ENCODE measurements around the gene CADPS2. TPM values are rescaled to one million over a fixed set of nuclear protein-coding genes. Genes with fewer than 3 reads are reported as not detected.
"Not testable (repeated sequence)": the region's sequence is repeated elsewhere in the genome, so short reads cannot be mapped to it uniquely, and the experiment has no call there.

The CADPS2 gene
- total RNA-seq, 1 experiment from 2014 or later = 16.4 TPM

DNA sequence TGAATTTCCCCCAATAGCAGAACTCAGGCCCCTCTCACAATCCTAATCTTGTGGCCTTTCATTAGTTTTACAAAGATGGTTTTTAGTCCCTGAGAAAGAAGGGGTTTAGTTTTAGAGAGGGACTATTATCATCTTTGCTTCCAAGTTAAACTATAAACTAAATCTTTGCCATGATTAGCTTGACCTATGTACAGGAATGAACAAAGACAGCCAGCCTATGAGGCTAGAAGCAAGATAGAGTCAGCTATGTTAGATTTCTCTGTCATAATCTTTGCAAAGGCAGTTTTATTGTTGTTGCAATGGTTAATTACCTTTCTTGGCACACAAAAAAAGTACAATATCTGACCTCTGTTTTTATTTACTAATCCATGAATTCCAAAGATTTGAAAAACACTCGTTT lies 206.4 kb downstream of the CADPS2 start:
- TF ChIP-seq CTCF (IDR thresholded peaks at IDR 0.05; ENCODE audit: unreplicated experiment) = no peak
- BruUV-seq (replicated peaks) = no TSS peak
- Mint-ChIP-seq H3K36me3 (ENCODE audit: insufficient read depth, unreplicated experiment) (peaks cover 9% of the 10 kb centered on the region), H3K27me3 (ENCODE audit: unreplicated experiment) (no peaks in the 10 kb centered on the region), H3K4me1 (ENCODE audit: low read depth, unreplicated experiment) (peaks cover 57% of the 10 kb centered on the region), H3K27ac (ENCODE audit: unreplicated experiment) (peak overlapping the region; percentile 89), H3K4me3 (ENCODE audit: low read depth, unreplicated experiment) (peak overlapping the region; percentile 60), H3K9me3 (ENCODE audit: low read depth, unreplicated experiment) (no peaks in the 10 kb centered on the region)
- CTCF ChIA-PET = no interaction called here
- DNase-seq = no peak
- intact Hi-C loops (cut with micrococcal nuclease; ENCODE audit: unreplicated experiment) = loop anchor here (5.0 to 10.0 kb wide), 3 partner anchors 72 to 207 kb away; partner anchors contain the start of gene CADPS2

- peaks cover 57% of the 10 kb centered on the region for H3K4me1 Mint-ChIP-seq (ENCODE audit: low read depth, unreplicated experiment)
- BruUV-seq (replicated peaks); H3K9me3 Mint-ChIP-seq (ENCODE audit: low read depth, unreplicated experiment); H3K36me3 Mint-ChIP-seq (ENCODE audit: insufficient read depth, unreplicated experiment); CTCF ChIA-PET; H3K27me3 Mint-ChIP-seq (ENCODE audit: unreplicated experiment): not testable (repeated sequence)
- H3K4me3 Mint-ChIP-seq (ENCODE audit: low read depth, unreplicated experiment) = peak overlapping the region; percentile 60
- H3K27ac Mint-ChIP-seq (ENCODE audit: unreplicated experiment) = peak overlapping the region; percentile 89
- intact Hi-C loops (cut with micrococcal nuclease; ENCODE audit: unreplicated experiment) = loop anchor here (5.0 to 10.0 kb wide), 3 partner anchors 73 to 208 kb away; partner anchors contain the start of gene CADPS2
- DNase-seq = peak; percentile 77
Observed at GRCh38 chr7:122679269-122679709, 207.0 kb downstream of the CADPS2 start.

DNA sequence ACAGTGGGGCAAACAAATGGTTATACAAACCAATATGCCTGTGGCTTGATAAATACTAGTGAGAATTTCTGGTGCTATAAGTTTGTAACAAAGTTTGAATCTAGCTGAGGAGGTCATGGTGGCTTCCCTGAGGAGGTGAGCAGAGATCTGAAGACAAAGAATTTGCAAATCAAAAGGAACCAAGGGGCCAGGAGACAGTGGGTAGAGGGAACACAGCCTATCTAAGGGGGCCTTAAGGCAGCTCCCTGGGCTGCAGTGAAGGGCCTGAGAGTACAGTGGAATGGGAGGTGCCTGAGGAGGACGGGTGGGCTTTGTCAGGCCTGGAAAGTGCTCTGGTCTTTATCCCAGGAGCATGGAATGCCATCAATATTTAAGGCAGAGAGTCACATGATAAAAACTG lies 209.1 kb downstream of the CADPS2 start:
- CTCF ChIA-PET = interaction anchor here (0.7 kb wide), 1 partner anchor 35 kb away, joined by 4 read pairs; no protein-coding TSS in a partner anchor
- Mint-ChIP-seq H3K36me3 (ENCODE audit: insufficient read depth, unreplicated experiment) (peaks cover 9% of the 10 kb centered on the region), H3K4me1 (ENCODE audit: low read depth, unreplicated experiment) (peaks cover 49% of the 10 kb centered on the region), H3K9me3 (ENCODE audit: low read depth, unreplicated experiment) (no peaks in the 10 kb centered on the region), H3K27me3 (ENCODE audit: unreplicated experiment) (no peaks in the 10 kb centered on the region), H3K27ac (ENCODE audit: unreplicated experiment) (peak overlapping the region; percentile 89), H3K4me3 (ENCODE audit: low read depth, unreplicated experiment) (no peak overlapping the region)
- no peak for DNase-seq
- BruUV-seq (replicated peaks) = no TSS peak
- intact Hi-C loops (cut with micrococcal nuclease; ENCODE audit: unreplicated experiment) = loop anchor here (5.0 to 10.0 kb wide), 3 partner anchors 75 to 210 kb away; partner anchors contain the start of gene CADPS2
- no peak for TF ChIP-seq CTCF (IDR thresholded peaks at IDR 0.05; ENCODE audit: unreplicated experiment)

GRCh38 chr7:122676466-122676865 lies 209.8 kb downstream of the CADPS2 start:
- intact Hi-C loops (cut with micrococcal nuclease; ENCODE audit: unreplicated experiment) = loop anchor here (5.0 to 10.0 kb wide), 3 partner anchors 76 to 211 kb away; partner anchors contain the start of gene CADPS2
- H3K36me3 Mint-ChIP-seq (ENCODE audit: insufficient read depth, unreplicated experiment) = peaks cover 9% of the 10 kb centered on the region
- H3K4me1 Mint-ChIP-seq (ENCODE audit: low read depth, unreplicated experiment) = peaks cover 55% of the 10 kb centered on the region
- no peaks in the 10 kb centered on the region for H3K9me3 Mint-ChIP-seq (ENCODE audit: low read depth, unreplicated experiment)
- TF ChIP-seq CTCF (IDR thresholded peaks at IDR 0.05; ENCODE audit: unreplicated experiment) = no peak
- CTCF ChIA-PET = interaction anchor here (0.7 kb wide), 1 partner anchor 34 kb away, joined by 4 read pairs; no protein-coding TSS in a partner anchor
- no TSS peak for BruUV-seq (replicated peaks)
- DNase-seq = no peak
- H3K4me3 Mint-ChIP-seq (ENCODE audit: low read depth, unreplicated experiment) = no peak overlapping the region
- no peaks in the 10 kb centered on the region for H3K27me3 Mint-ChIP-seq (ENCODE audit: unreplicated experiment)
- no peak overlapping the region for H3K27ac Mint-ChIP-seq (ENCODE audit: unreplicated experiment)

GRCh38 chr7:122675621-122676020 lies 210.6 kb downstream of the CADPS2 start:
- no TSS peak for BruUV-seq (replicated peaks)
- intact Hi-C loops (cut with micrococcal nuclease; ENCODE audit: unreplicated experiment) = loop anchor here (5.0 to 10.0 kb wide), 3 partner anchors 77 to 212 kb away; partner anchors contain the start of gene CADPS2
- Mint-ChIP-seq H3K27ac (ENCODE audit: unreplicated experiment) (no peak overlapping the region), H3K36me3 (ENCODE audit: insufficient read depth, unreplicated experiment) (peaks cover 9% of the 10 kb centered on the region), H3K4me3 (ENCODE audit: low read depth, unreplicated experiment) (no peak overlapping the region), H3K9me3 (ENCODE audit: low read depth, unreplicated experiment) (no peaks in the 10 kb centered on the region), H3K4me1 (ENCODE audit: low read depth, unreplicated experiment) (peaks cover 63% of the 10 kb centered on the region), H3K27me3 (ENCODE audit: unreplicated experiment) (no peaks in the 10 kb centered on the region)
- CTCF ChIA-PET = no interaction called here
- TF ChIP-seq CTCF (IDR thresholded peaks at IDR 0.05; ENCODE audit: unreplicated experiment) = no peak
- no peak for DNase-seq

Data from Calu3 (cell line).